HG02884 (cell line): ENCODE measurements around the gene CNTNAP2.

ENCODE experiments used
- ATAC-seq: cut with Tn5 transposase; IDR thresholded peaks from one replicate; pipeline ENCODE4 v1.9.1; 2021; ENCODE audit warnings: mild to moderate bottlenecking, moderate library complexity; ENCODE audit not compliant: unreplicated experiment

CNTNAP2 gene

GRCh38 chr7:147858421-147858820, 1741.8 kb downstream of the CNTNAP2 start:
- ATAC-seq: no peak

- ATAC-seq: no peak
Measured at GRCh38 chr7:147859033-147859432, 1742.4 kb downstream of the CNTNAP2 start.

GRCh38 chr7:147859486-147859885, 1742.9 kb downstream of the CNTNAP2 start:
- no peak for ATAC-seq

GRCh38 chr7:147861058-147861716, 1744.6 kb downstream of the CNTNAP2 start:
- no peak for ATAC-seq

- no peak for ATAC-seq
Measured at GRCh38 chr7:147861945-147862344, 1745.3 kb downstream of the CNTNAP2 start.

- no peak for ATAC-seq
Measured at GRCh38 chr7:147869456-147869855, 1752.9 kb downstream of the CNTNAP2 start.

GRCh38 chr7:147878912-147879661, 1762.5 kb downstream of the CNTNAP2 start:
- no peak for ATAC-seq

GRCh38 chr7:147885869-147886268, 1769.3 kb downstream of the CNTNAP2 start:
- ATAC-seq: no peak

- no peak for ATAC-seq
Measured at GRCh38 chr7:147894271-147894670, 1777.7 kb downstream of the CNTNAP2 start.

- no peak for ATAC-seq
Measured at GRCh38 chr7:147896121-147896520, 1779.5 kb downstream of the CNTNAP2 start.

GRCh38 chr7:147903536-147904218, 1787.1 kb downstream of the CNTNAP2 start:
- ATAC-seq: no peak

- ATAC-seq: no peak
Measured at GRCh38 chr7:147904219-147904576, 1787.6 kb downstream of the CNTNAP2 start.

GRCh38 chr7:147909431-147910148, 1793.0 kb downstream of the CNTNAP2 start:
- ATAC-seq: no peak

GRCh38 chr7:147911201-147911601, 1794.6 kb downstream of the CNTNAP2 start:
- no peak for ATAC-seq

- ATAC-seq: no peak
Measured at GRCh38 chr7:147912291-147912690, 1795.7 kb downstream of the CNTNAP2 start.

GRCh38 chr7:147912946-147913638, 1796.5 kb downstream of the CNTNAP2 start:
- ATAC-seq: no peak

- ATAC-seq: no peak
Measured at GRCh38 chr7:147915781-147916180, 1799.2 kb downstream of the CNTNAP2 start.

- ATAC-seq: no peak
Measured at GRCh38 chr7:147916573-147916972, 1800.0 kb downstream of the CNTNAP2 start.

GRCh38 chr7:147923841-147924240, 1807.2 kb downstream of the CNTNAP2 start:
- ATAC-seq: no peak

- no peak for ATAC-seq
Measured at GRCh38 chr7:147937428-147937827, 1820.8 kb downstream of the CNTNAP2 start.

GRCh38 chr7:147941381-147941780, 1824.8 kb downstream of the CNTNAP2 start:
- ATAC-seq: no peak
